SU-DHL-6 (cell line): ENCODE data around the gene PLCB1.

ENCODE experiments used
- H2AFZ ChIP-seq: fragments of 200-600 bp; sonication (generic); 2 replicates; pipeline ENCODE4 v1.6.1; 2014; ENCODE audit warnings: low read depth, mild to moderate bottlenecking, moderate library complexity, mixed read lengths, antibody characterized with exemption, low read length; ENCODE audit not compliant: severe bottlenecking
- H3F3A ChIP-seq: fragments of 200-600 bp; shearing (Covaris generic); 2 replicates; pipeline ENCODE4 v1.6.0; 2016; ENCODE audit warnings: antibody characterized with exemption, mild to moderate bottlenecking; ENCODE audit not compliant: insufficient read depth
- H3K27ac ChIP-seq: fragments of 200-600 bp; sonication (generic); 2 replicates; pipeline ENCODE4 v1.5.1; 2016; ENCODE audit warnings: low read depth, mild to moderate bottlenecking, low read length, moderate library complexity, mixed read lengths
- H3K27me3 ChIP-seq: fragments of 200-600 bp; sonication (generic), shearing (Covaris generic); 2 replicates; pipeline ENCODE4 v1.6.0; 2014; ENCODE audit warnings: mild to moderate bottlenecking, low read length
- H3K36me3 ChIP-seq: fragments of 200-600 bp; sonication (generic); 2 replicates; pipeline ENCODE4 v1.6.1; 2014; ENCODE audit warnings: mild to moderate bottlenecking, low read length, mixed read lengths
- H3K4me2 ChIP-seq: fragments of 300-600, 200-600 bp; shearing (Covaris generic), sonication (generic); 2 replicates; pipeline ENCODE4 v1.6.0; 2014; ENCODE audit warnings: low read length, low read depth, mild to moderate bottlenecking; ENCODE audit not compliant: poor library complexity, severe bottlenecking
- H3K4me3 ChIP-seq: fragments of 200-600 bp; sonication (generic); 2 replicates; pipeline ENCODE4 v1.5.1; 2014; ENCODE audit warnings: antibody characterized with exemption, low read length, mild to moderate bottlenecking, mixed read lengths; ENCODE audit not compliant: insufficient read depth, poor library complexity, severe bottlenecking
- H3K79me2 ChIP-seq: fragments of 200-600 bp; sonication (generic); 2 replicates; pipeline ENCODE4 v1.6.1; 2014; ENCODE audit warnings: mild to moderate bottlenecking, low read length, moderate library complexity; ENCODE audit not compliant: insufficient read depth
- H3K9ac ChIP-seq: fragments of 200-600 bp; sonication (generic); 2 replicates; pipeline ENCODE4 v1.7.0; 2014; ENCODE audit warnings: mild to moderate bottlenecking, low read length
- H3K9me2 ChIP-seq: fragments of 200-600 bp; sonication (generic); replicated peaks from 2 replicates; pipeline ENCODE4 v1.6.1; 2014; ENCODE audit warnings: low read length; ENCODE audit not compliant: insufficient read depth
- H3K9me3 ChIP-seq: fragments of 200-600 bp; sonication (generic); 2 replicates; pipeline ENCODE4 v1.6.1; 2014; ENCODE audit warnings: low read length, mixed read lengths; ENCODE audit not compliant: insufficient read depth
- H4K20me1 ChIP-seq: fragments of 200-600 bp; sonication (generic); 2 replicates; pipeline ENCODE4 v1.6.1; 2014; ENCODE audit warnings: low read depth, mild to moderate bottlenecking, antibody characterized with exemption, low read length, moderate library complexity, mixed read lengths
- CTCF ChIP-seq: fragments of 200-600 bp; sonication (generic); IDR thresholded peaks from one replicate; pipeline ENCODE4 v1.5.1; 2017; ENCODE audit warnings: antibody characterized with exemption, mild to moderate bottlenecking, low read length, moderate library complexity; ENCODE audit not compliant: insufficient read depth, poor library complexity, severe bottlenecking
- EZH2phosphoT487 ChIP-seq: fragments of 200-600 bp; sonication (generic), shearing (Covaris generic); conservative IDR thresholded peaks from 2 replicates; pipeline ENCODE4 v1.6.1; 2018; ENCODE audit warnings: mild to moderate bottlenecking, antibody characterized with exemption, low read length, moderate library complexity, mixed read lengths

The PLCB1 gene

GRCh38 chr20:8711501-8711900 is 579.4 kb downstream of the PLCB1 start:
- no peak overlapping the region for H3K9ac ChIP-seq
- H4K20me1 ChIP-seq: no peaks in the 10 kb centered on the region
- no peak overlapping the region for H3K4me3 ChIP-seq
- H2AFZ ChIP-seq: no peak overlapping the region
- H3K27ac ChIP-seq: no peak overlapping the region
- H3F3A ChIP-seq: no peaks in the 10 kb centered on the region
- H3K36me3 ChIP-seq: no peaks in the 10 kb centered on the region
- no peaks in the 10 kb centered on the region for H3K79me2 ChIP-seq
- H3K27me3 ChIP-seq: no peaks in the 10 kb centered on the region
- TF ChIP-seq EZH2phosphoT487: no peak
- no peak for TF ChIP-seq CTCF
- H3K9me3 ChIP-seq: no peaks in the 10 kb centered on the region
- H3K9me2 ChIP-seq: no peaks in the 10 kb centered on the region
- H3K4me2 ChIP-seq: no peak overlapping the region

- H4K20me1 ChIP-seq: no peaks in the 10 kb centered on the region
- H3F3A ChIP-seq: no peaks in the 10 kb centered on the region
- no peaks in the 10 kb centered on the region for H3K9me2 ChIP-seq
- no peak overlapping the region for H3K4me3 ChIP-seq
- no peaks in the 10 kb centered on the region for H3K27me3 ChIP-seq
- no peak overlapping the region for H3K4me2 ChIP-seq
- no peaks in the 10 kb centered on the region for H3K9me3 ChIP-seq
- no peak overlapping the region for H2AFZ ChIP-seq
- H3K79me2 ChIP-seq: no peaks in the 10 kb centered on the region
- no peaks in the 10 kb centered on the region for H3K36me3 ChIP-seq
- no peak overlapping the region for H3K27ac ChIP-seq
- TF ChIP-seq CTCF: no peak
- TF ChIP-seq EZH2phosphoT487: no peak
- H3K9ac ChIP-seq: no peak overlapping the region
Measured at GRCh38 chr20:8714206-8714605, 582.1 kb downstream of the PLCB1 start.

GRCh38 chr20:8718279-8718678 is 586.2 kb downstream of the PLCB1 start:
- Histone ChIP-seq H3K9me3 (no peaks in the 10 kb centered on the region), H3K79me2 (no peaks in the 10 kb centered on the region), H3F3A (no peaks in the 10 kb centered on the region), H3K36me3 (no peaks in the 10 kb centered on the region), H4K20me1 (no peaks in the 10 kb centered on the region), H3K4me2 (no peak overlapping the region), H3K4me3 (no peak overlapping the region), H3K27me3 (no peaks in the 10 kb centered on the region), H2AFZ (no peak overlapping the region), H3K27ac (no peak overlapping the region), H3K9me2 (no peaks in the 10 kb centered on the region), H3K9ac (no peak overlapping the region)
- TF ChIP-seq CTCF: no peak

GRCh38 chr20:8720089-8720488 is 588.0 kb downstream of the PLCB1 start:
- H3F3A ChIP-seq: no peaks in the 10 kb centered on the region
- H3K4me2 ChIP-seq: no peak overlapping the region
- no peak overlapping the region for H3K9ac ChIP-seq
- no peaks in the 10 kb centered on the region for H3K27me3 ChIP-seq
- H3K27ac ChIP-seq: no peak overlapping the region
- no peaks in the 10 kb centered on the region for H4K20me1 ChIP-seq
- no peaks in the 10 kb centered on the region for H3K36me3 ChIP-seq
- H3K9me2 ChIP-seq: no peaks in the 10 kb centered on the region
- H2AFZ ChIP-seq: no peak overlapping the region
- no peaks in the 10 kb centered on the region for H3K9me3 ChIP-seq
- H3K79me2 ChIP-seq: no peaks in the 10 kb centered on the region
- no peak overlapping the region for H3K4me3 ChIP-seq
- TF ChIP-seq CTCF: no peak
- TF ChIP-seq EZH2phosphoT487: no peak
